ENCODE measurements around the gene PSIP1.

GRCh38 chr9:15543047-15543813, 32.5 kb upstream of the PSIP1 start:
- TF ChIP-seq CTCF (IDR thresholded peaks at IDR 0.05 in 4 of 5, conservative IDR thresholded peaks at IDR 0.05 in 1 of 5) (no peak), POLR2A (IDR thresholded peaks at IDR 0.05) (no peak)

Data from gastrocnemius medialis (tissue), 4 donors.